Endothelial cell of umbilical vein (primary cell): ENCODE measurements around the gene PPFIBP1.
"Not testable (repeated sequence)": the region's sequence is repeated elsewhere in the genome, so short reads cannot be mapped to it uniquely, and the experiment has no call there.

Experiments
- EZH2 ChIP-seq: IDR thresholded peaks from 2 replicates; pipeline ENCODE4 v1.6.1; 2012; ENCODE audit warnings: borderline replicate concordance, low read depth, mild to moderate bottlenecking, moderate library complexity, low read length, inconsistent platforms; ENCODE audit not compliant: severe bottlenecking
- GATA2 ChIP-seq: IDR thresholded peaks from 2 replicates; pipeline ENCODE4 v1.7.0; 2011; ENCODE audit warnings: low read depth, mild to moderate bottlenecking, moderate library complexity, mixed read lengths, low read length; ENCODE audit not compliant: insufficient read length, insufficient read depth
- JUN ChIP-seq: IDR thresholded peaks from 2 replicates; pipeline ENCODE4 v1.6.1; 2011; ENCODE audit warnings: borderline replicate concordance, low read depth; ENCODE audit not compliant: insufficient read length, insufficient read depth
- MYC ChIP-seq: IDR thresholded peaks from one replicate; pipeline ENCODE4 v1.6.1; 2011; ENCODE audit warnings: mild to moderate bottlenecking, low read depth, low read length
- POLR2A ChIP-seq: IDR thresholded peaks from 2 replicates; pipeline ENCODE4 v1.6.1; 2012; ENCODE audit warnings: low read depth, mild to moderate bottlenecking, control low read depth, low read length
- POLR2AphosphoS5 ChIP-seq: IDR thresholded peaks from 2 replicates; pipeline ENCODE4 v1.6.1; 2012; ENCODE audit warnings: low read depth, mild to moderate bottlenecking, control low read depth, low read length, moderate library complexity; ENCODE audit not compliant: insufficient read depth
- TF ChIP-seq, protein P1 (sequence below), 2 donors: IDR thresholded peaks; 1 replicate in 1 of 2; 2 replicates in 1 of 2; pipeline ENCODE4 v1.5.1; 2011; ENCODE audit warnings: low read length in 2 of 2, mild to moderate bottlenecking in 2 of 2, moderate library complexity in 2 of 2, control low read depth in 1 of 2, inconsistent platforms in 1 of 2, low read depth in 1 of 2; ENCODE audit not compliant: insufficient read depth in 1 of 2; ENCODE audit errors: extremely low read depth in 1 of 2
- TF ChIP-seq, protein P2 (sequence below): IDR thresholded peaks from 2 replicates; pipeline ENCODE4 v1.6.1; 2011; ENCODE audit not compliant: insufficient read depth, insufficient read length

DNA sequence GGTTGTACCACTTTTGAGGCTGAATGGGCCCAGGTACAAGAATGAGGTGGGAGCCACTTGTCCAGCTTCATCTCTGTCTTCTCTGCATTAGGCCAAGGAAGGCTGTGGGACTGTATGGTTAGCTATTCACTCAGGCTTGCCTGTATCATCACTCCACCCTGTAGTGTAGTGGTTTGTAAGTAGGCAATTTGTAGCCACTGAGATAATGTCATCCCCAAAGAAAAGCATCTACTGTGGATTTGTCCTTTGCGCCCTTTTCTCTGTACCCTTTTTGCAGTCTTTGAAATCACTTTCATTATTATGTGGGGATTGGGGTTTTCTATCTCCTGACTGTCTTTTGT, 57.3 kb downstream of the PPFIBP1 start:
- TF ChIP-seq, protein P1, sequence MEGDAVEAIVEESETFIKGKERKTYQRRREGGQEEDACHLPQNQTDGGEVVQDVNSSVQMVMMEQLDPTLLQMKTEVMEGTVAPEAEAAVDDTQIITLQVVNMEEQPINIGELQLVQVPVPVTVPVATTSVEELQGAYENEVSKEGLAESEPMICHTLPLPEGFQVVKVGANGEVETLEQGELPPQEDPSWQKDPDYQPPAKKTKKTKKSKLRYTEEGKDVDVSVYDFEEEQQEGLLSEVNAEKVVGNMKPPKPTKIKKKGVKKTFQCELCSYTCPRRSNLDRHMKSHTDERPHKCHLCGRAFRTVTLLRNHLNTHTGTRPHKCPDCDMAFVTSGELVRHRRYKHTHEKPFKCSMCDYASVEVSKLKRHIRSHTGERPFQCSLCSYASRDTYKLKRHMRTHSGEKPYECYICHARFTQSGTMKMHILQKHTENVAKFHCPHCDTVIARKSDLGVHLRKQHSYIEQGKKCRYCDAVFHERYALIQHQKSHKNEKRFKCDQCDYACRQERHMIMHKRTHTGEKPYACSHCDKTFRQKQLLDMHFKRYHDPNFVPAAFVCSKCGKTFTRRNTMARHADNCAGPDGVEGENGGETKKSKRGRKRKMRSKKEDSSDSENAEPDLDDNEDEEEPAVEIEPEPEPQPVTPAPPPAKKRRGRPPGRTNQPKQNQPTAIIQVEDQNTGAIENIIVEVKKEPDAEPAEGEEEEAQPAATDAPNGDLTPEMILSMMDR (IDR thresholded peaks at IDR 0.05; ENCODE audit: extremely low read depth in 1 of 2, insufficient read depth in 1 of 2, low read depth in 1 of 2, low read length in 2 of 2): not testable (repeated sequence)
- TF ChIP-seq JUN, POLR2A, MYC, EZH2, POLR2AphosphoS5, GATA2: not testable (repeated sequence)
- TF ChIP-seq, protein P2, sequence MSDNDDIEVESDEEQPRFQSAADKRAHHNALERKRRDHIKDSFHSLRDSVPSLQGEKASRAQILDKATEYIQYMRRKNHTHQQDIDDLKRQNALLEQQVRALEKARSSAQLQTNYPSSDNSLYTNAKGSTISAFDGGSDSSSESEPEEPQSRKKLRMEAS: not testable (repeated sequence)
